K562 (cell line): Measurements from ENCODE around the gene CPZ. TPM values are rescaled to one million over a fixed set of nuclear protein-coding genes. Genes with fewer than 3 reads are reported as not detected.

ENCODE experiments used
- CBX8 ChIP-seq: fragments of 200-600 bp; sonication (generic); IDR thresholded peaks from 2 replicates; pipeline ENCODE4 v1.6.1; 2012; ENCODE audit warnings: borderline replicate concordance, mixed run types, low read depth, mild to moderate bottlenecking, moderate library complexity, mixed read lengths, low read length, control low read depth, inconsistent platforms; ENCODE audit not compliant: poor library complexity, severe bottlenecking; ENCODE audit errors: extremely low read depth
- CHD1 ChIP-seq: fragments of 200-600 bp; sonication (generic); IDR thresholded peaks from one replicate; pipeline ENCODE4 v1.6.1; 2012; ENCODE audit warnings: mild to moderate bottlenecking, moderate library complexity, low read length, inconsistent platforms
- CREM ChIP-seq: IDR thresholded peaks from 2 replicates; pipeline ENCODE4 v1.6.1; 2014; ENCODE audit warnings: antibody characterized with exemption, low read depth
- ESRRA ChIP-seq: fragments of 450-650 bp; IDR thresholded peaks from 2 replicates; pipeline ENCODE4 v1.6.1; 2014; ENCODE audit warnings: low read depth, mild to moderate bottlenecking, moderate library complexity, borderline replicate concordance
- ETV5 ChIP-seq: sonication (generic); formaldehyde crosslinking; IDR thresholded peaks from 2 replicates; pipeline ENCODE4 v1.4.0; 2020; ENCODE audit warnings: low read depth, mild to moderate bottlenecking, missing genetic modification reagents
- HCFC1 ChIP-seq: IDR thresholded peaks from 2 replicates; pipeline ENCODE4 v1.6.1; 2012; ENCODE audit warnings: low read depth, low read length, improper control_type of control experiment
- LEF1 ChIP-seq: fragments of 450-650 bp; IDR thresholded peaks from 2 replicates; pipeline ENCODE4 v1.6.1; 2016; ENCODE audit warnings: mild to moderate bottlenecking
- MEIS2 ChIP-seq: fragments of 450-650 bp; IDR thresholded peaks from 2 replicates; pipeline ENCODE4 v1.6.1; 2014; ENCODE audit warnings: mild to moderate bottlenecking; ENCODE audit not compliant: partially characterized antibody
- NFATC3 ChIP-seq: fragments of 450-650 bp; IDR thresholded peaks from 2 replicates; pipeline ENCODE4 v1.6.1; 2017; ENCODE audit warnings: mild to moderate bottlenecking
- PTRF ChIP-seq: fragments of 450-650 bp; IDR thresholded peaks from 2 replicates; pipeline ENCODE4 v1.6.1; 2016; ENCODE audit warnings: mild to moderate bottlenecking, missing genetic modification characterization, missing compliant biosample characterization
- RAD21 ChIP-seq, 2 experiments: fragments of 250-450 bp in 1 of 2; fragments of 450-650 bp in 1 of 2; sonication (Bioruptor Pico) in 1 of 2; formaldehyde crosslinking in 1 of 2; IDR thresholded peaks in 1 of 2; conservative IDR thresholded peaks in 1 of 2; 2 replicates each; pipeline versions ENCODE4 v1.4.0 to v1.8.0; 2020 to 2022; ENCODE audit warnings: mild to moderate bottlenecking in 2 of 2, moderate library complexity in 1 of 2
- SRSF9 ChIP-seq: fragments of 200-400 bp; formaldehyde crosslinking; IDR thresholded peaks from 2 replicates; pipeline ENCODE4 v1.6.1; 2017; ENCODE audit warnings: low read depth, low read length, borderline replicate concordance
- TRIM24 ChIP-seq, 2 experiments: fragments of 450-650 bp; IDR thresholded peaks; 2 replicates each; pipeline ENCODE4 v1.6.1; 2016
- ZBTB49 ChIP-seq: sonication (generic); formaldehyde crosslinking; IDR thresholded peaks from 2 replicates; pipeline ENCODE4 v1.8.0; 2022; ENCODE audit warnings: missing genetic modification reagents, mild to moderate bottlenecking, borderline replicate concordance
- ZNF174 ChIP-seq: fragments of 250-450 bp; sonication (Bioruptor Pico); IDR thresholded peaks from 2 replicates; pipeline ENCODE4 v1.4.0; 2020; ENCODE audit warnings: mild to moderate bottlenecking
- ZNF217 ChIP-seq: sonication (generic); formaldehyde crosslinking; IDR thresholded peaks from 2 replicates; pipeline ENCODE4 v1.8.0; 2022; ENCODE audit warnings: mild to moderate bottlenecking, missing genetic modification reagents
- ZNF280A ChIP-seq: fragments of 450-650 bp; IDR thresholded peaks from 2 replicates; pipeline ENCODE4 v1.6.1; 2018; ENCODE audit warnings: mild to moderate bottlenecking, low read depth; ENCODE audit not compliant: partially characterized antibody
- ZNF507 ChIP-seq: conservative IDR thresholded peaks from 2 replicates; pipeline ENCODE4 v1.6.1; 2017; ENCODE audit warnings: missing genetic modification characterization, missing compliant biosample characterization
- ZNF589 ChIP-seq: fragments of 200-800 bp; sonication (Bioruptor generic); IDR thresholded peaks from 2 replicates; pipeline ENCODE4 v1.6.1; 2016; ENCODE audit warnings: low read depth, missing genetic modification characterization, missing compliant biosample characterization
- polyA plus RNA-seq, 8 experiments: library from polyadenylated mRNA; depleted of rRNA in 4 of 8; stranded (reverse) in 5 of 8; unstranded in 3 of 8; fragments of >200 nt; fragmentation: Nextera tagmentation in 2 of 8; fragmentation: Illumina TruSeq in 1 of 8; extraction: Ambion mirVana in 2 of 8; extraction: Trizol in 1 of 8; gene quantifications; 2 replicates each; pipeline versions ENCODE4 v1.2.1 to v1.2.3, GENCODE V29; 2011 to 2014; ENCODE audit warnings: inconsistent platforms in 1 of 8, missing spikeins in 1 of 8
- total RNA-seq, 7 experiments: library from RNA; depleted of rRNA in 6 of 7; stranded (reverse); fragments of >200 nt in 6 of 7; fragmentation: Illumina TruSeq in 2 of 7; extraction: Trizol in 2 of 7; gene quantifications; 2 replicates each; pipeline versions ENCODE4 v1.2.1 to v1.2.3, GENCODE V29; 2011 to 2021; ENCODE audit warnings: low replicate concordance in 1 of 7
- TF ChIP-seq, protein P1 (sequence below): fragments of 450-650 bp; formaldehyde crosslinking; IDR thresholded peaks from 2 replicates; pipeline ENCODE4 v1.4.0; 2022; ENCODE audit warnings: missing genetic modification characterization
- TF ChIP-seq, protein P2 (sequence below): sonication (generic); formaldehyde crosslinking; IDR thresholded peaks from 2 replicates; pipeline ENCODE4 v1.8.1; 2022; ENCODE audit warnings: missing genetic modification reagents

The CPZ gene
- total and polyA plus RNA-seq, 9 of the 15 experiments (the other 6 are each of a cell fraction or from before 2014, with no cell fraction given): 0.06 to 2.2 (median 1.2) TPM; not detected in 1

DNA sequence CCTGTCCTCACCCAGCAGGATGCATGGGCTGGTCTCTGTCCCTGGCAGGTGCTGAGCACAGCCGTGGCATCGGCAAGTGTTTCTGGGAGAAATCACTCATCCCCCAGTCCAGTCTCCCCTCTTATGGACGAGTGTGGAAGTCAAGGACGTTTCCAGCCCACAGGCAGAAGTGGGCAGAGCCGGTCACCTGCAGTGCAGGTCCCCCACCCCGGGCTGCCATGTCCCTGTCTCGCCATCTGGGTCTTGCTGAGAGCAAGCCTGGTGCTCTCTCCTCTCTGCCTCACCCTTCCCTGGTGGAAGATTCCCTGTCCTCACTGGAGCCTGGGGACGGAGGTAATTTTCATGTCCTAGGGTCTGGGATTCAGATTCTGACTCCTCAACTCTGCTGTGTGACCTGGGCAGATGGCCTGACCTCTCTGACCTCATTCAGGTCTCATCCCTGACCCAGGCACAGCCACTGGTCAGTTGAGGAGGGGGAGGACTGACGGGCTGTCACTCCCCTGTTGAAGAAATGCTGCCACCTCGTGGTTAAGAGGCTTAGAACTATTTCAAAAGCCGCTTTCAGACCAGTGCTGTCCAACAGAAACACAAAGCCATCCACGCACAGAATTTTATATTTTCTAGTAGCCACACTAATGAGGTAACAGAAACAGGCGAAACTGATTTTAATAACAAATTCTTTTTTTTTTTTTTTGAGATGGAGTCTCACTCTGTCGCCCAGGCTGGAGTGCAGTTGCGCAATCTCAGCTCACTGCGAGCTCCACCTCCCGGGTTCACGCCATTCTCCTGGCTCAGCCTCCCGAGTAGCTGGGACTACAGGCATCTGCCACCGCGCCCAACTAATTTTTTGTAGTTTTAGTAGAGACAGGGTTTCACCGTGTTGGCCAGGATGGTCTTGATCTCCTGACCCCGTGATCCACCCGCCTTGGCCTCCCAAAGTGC is 1.8 kb downstream of the CPZ start (continued):
- TF ChIP-seq, protein P1, sequence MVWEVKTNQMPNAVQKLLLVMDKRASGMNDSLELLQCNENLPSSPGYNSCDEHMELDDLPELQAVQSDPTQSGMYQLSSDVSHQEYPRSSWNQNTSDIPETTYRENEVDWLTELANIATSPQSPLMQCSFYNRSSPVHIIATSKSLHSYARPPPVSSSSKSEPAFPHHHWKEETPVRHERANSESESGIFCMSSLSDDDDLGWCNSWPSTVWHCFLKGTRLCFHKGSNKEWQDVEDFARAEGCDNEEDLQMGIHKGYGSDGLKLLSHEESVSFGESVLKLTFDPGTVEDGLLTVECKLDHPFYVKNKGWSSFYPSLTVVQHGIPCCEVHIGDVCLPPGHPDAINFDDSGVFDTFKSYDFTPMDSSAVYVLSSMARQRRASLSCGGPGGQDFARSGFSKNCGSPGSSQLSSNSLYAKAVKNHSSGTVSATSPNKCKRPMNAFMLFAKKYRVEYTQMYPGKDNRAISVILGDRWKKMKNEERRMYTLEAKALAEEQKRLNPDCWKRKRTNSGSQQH: no peak
- TF ChIP-seq ZNF217 (CRISPR knock-in tag) (no peak), ESRRA (peak; percentile 68; the same call in 1 of the 2 replicates), CREM (peak; percentile 46; the same call in 1 of the 2 replicates), ZNF507 (tag) (no peak), LEF1 (no peak), TRIM24 (IDR thresholded peaks at IDR 0.05) (no peak), CHD1 (no peak), ZNF280A (no peak), ZNF174 (no peak), CBX8 (no peak), ZBTB49 (no peak), SRSF9 (no peak), MEIS2 (peak; percentile 80), RAD21 (CRISPR knock-in tag; conservative IDR thresholded peaks at IDR 0.05 in 1 of 2, IDR thresholded peaks at IDR 0.05 in 1 of 2) (peak; percentile 91 to 95), PTRF (tag) (no peak), NFATC3 (no peak), HCFC1 (0 out of 2 replicates have a peak, but pooled peaks have one; percentile 6), ETV5 (CRISPR knock-in tag) (no peak), ZNF589 (CRISPR knock-in tag) (no peak)
- TF ChIP-seq, protein P2, sequence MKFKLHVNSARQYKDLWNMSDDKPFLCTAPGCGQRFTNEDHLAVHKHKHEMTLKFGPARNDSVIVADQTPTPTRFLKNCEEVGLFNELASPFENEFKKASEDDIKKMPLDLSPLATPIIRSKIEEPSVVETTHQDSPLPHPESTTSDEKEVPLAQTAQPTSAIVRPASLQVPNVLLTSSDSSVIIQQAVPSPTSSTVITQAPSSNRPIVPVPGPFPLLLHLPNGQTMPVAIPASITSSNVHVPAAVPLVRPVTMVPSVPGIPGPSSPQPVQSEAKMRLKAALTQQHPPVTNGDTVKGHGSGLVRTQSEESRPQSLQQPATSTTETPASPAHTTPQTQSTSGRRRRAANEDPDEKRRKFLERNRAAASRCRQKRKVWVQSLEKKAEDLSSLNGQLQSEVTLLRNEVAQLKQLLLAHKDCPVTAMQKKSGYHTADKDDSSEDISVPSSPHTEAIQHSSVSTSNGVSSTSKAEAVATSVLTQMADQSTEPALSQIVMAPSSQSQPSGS (CRISPR knock-in tag): no peak
